HEK293 (cell line): ENCODE results near the gene CYB5B.

ENCODE experiments used
- CTCF ChIA-PET: fragments of 350-600 bp; formaldehyde crosslinking; extraction: SDS; loops from one replicate; lab custom pipeline; 2021; ENCODE audit warnings: antibody characterized with exemption; lab: Yijun Ruan, JAX
- POLR2A ChIA-PET: fragments of 300-600 bp; formaldehyde crosslinking; extraction: SDS; loops from one replicate; lab custom pipeline; 2020; ENCODE audit warnings: antibody characterized with exemption, inconsistent platforms; lab: Yijun Ruan, JAX
- H3K27ac ChIP-seq: fragments of 200-500 bp; sonication (Bioruptor generic); 2 replicates; pipeline ENCODE4 v1.5.1; 2014; ENCODE audit warnings: low read depth, low read length, control low read depth, inconsistent platforms; ENCODE audit errors: extremely low read depth
- H3K36me3 ChIP-seq, 2 experiments: fragments of 200-500 bp in 1 of 2; sonication (Bioruptor generic) in 1 of 2; 1 replicate in 1 of 2; 2 replicates in 1 of 2; pipeline ENCODE4 v1.5.1; 2014 to 2017; ENCODE audit warnings: inconsistent platforms in 2 of 2, low read length in 2 of 2; ENCODE audit not compliant: control insufficient read depth in 2 of 2, insufficient read depth in 1 of 2
- H3K4me1 ChIP-seq: fragments of 200-500 bp; sonication (Bioruptor generic); 2 replicates; pipeline ENCODE4 v1.5.1; 2014; ENCODE audit warnings: mild to moderate bottlenecking, low read length, inconsistent platforms; ENCODE audit not compliant: control insufficient read depth, insufficient read depth
- H3K4me3 ChIP-seq: 2 replicates; pipeline ENCODE4 v1.5.1; 2011; ENCODE audit warnings: low read depth, mild to moderate bottlenecking, control low read depth, low read length, moderate library complexity
- H3K9me3 ChIP-seq: fragments of 200-500 bp; sonication (Bioruptor generic); 2 replicates; pipeline ENCODE4 v1.5.1; 2014; ENCODE audit warnings: low read depth, low read length, inconsistent platforms; ENCODE audit not compliant: control insufficient read depth, insufficient read depth
- BCL11A ChIP-seq: fragments of 450-650 bp; formaldehyde crosslinking; IDR thresholded peaks from 2 replicates; pipeline ENCODE4 v1.5.1; 2016; ENCODE audit warnings: low read depth, missing biosample characterization, missing genetic modification characterization
- REPIN1 ChIP-seq: fragments of 450-650 bp; formaldehyde crosslinking; IDR thresholded peaks from 2 replicates; pipeline ENCODE4 v1.5.1; 2017; ENCODE audit warnings: missing biosample characterization, missing genetic modification characterization, low read depth
- SCRT2 ChIP-seq: fragments of 450-650 bp; formaldehyde crosslinking; IDR thresholded peaks from 2 replicates; pipeline ENCODE4 v1.5.1; 2016; ENCODE audit warnings: missing biosample characterization, missing genetic modification characterization
- SP2 ChIP-seq: fragments of 450-650 bp; formaldehyde crosslinking; IDR thresholded peaks from 2 replicates; pipeline ENCODE4 v1.5.1; 2016; ENCODE audit warnings: missing biosample characterization, missing genetic modification characterization
- TRIM28 ChIP-seq: IDR thresholded peaks from 2 replicates; pipeline ENCODE4 v1.6.1; 2011; ENCODE audit warnings: low read length, control low read depth, borderline replicate concordance
- ZBTB17 ChIP-seq: fragments of 450-650 bp; formaldehyde crosslinking; IDR thresholded peaks from 2 replicates; pipeline ENCODE4 v1.5.1; 2016; ENCODE audit warnings: missing biosample characterization, missing genetic modification characterization
- ZNF112 ChIP-seq: fragments of 450-650 bp; formaldehyde crosslinking; IDR thresholded peaks from 2 replicates; pipeline ENCODE4 v1.5.0; 2017; ENCODE audit warnings: missing biosample characterization, missing genetic modification characterization
- ZNF2 ChIP-seq: fragments of 450-650 bp; formaldehyde crosslinking; IDR thresholded peaks from 2 replicates; pipeline ENCODE4 v1.5.1; 2016; ENCODE audit warnings: missing biosample characterization, missing genetic modification characterization
- ZNF223 ChIP-seq: fragments of 450-650 bp; formaldehyde crosslinking; IDR thresholded peaks from 2 replicates; pipeline ENCODE4 v1.5.1; 2016; ENCODE audit warnings: missing biosample characterization, missing genetic modification characterization
- ZNF266 ChIP-seq: fragments of 450-650 bp; formaldehyde crosslinking; IDR thresholded peaks from 2 replicates; pipeline ENCODE4 v1.5.1; 2016; ENCODE audit warnings: missing biosample characterization, missing genetic modification characterization, low read depth
- ZNF274 ChIP-seq, 2 experiments: fragments of 200-500 bp in 1 of 2; fragments of 450-650 bp in 1 of 2; sonication (Bioruptor generic) in 1 of 2; formaldehyde crosslinking in 1 of 2; IDR thresholded peaks; 2 replicates each; pipeline versions ENCODE4 v1.5.1 to v1.6.1; 2014 to 2016; ENCODE audit warnings: borderline replicate concordance in 1 of 2, inconsistent platforms in 1 of 2, low read length in 1 of 2, missing biosample characterization in 1 of 2, missing genetic modification characterization in 1 of 2
- ZNF433 ChIP-seq: fragments of 450-650 bp; formaldehyde crosslinking; IDR thresholded peaks from 2 replicates; pipeline ENCODE4 v1.5.1; 2016; ENCODE audit warnings: missing biosample characterization, missing genetic modification characterization, low read depth
- ZNF600 ChIP-seq: fragments of 450-650 bp; formaldehyde crosslinking; IDR thresholded peaks from 2 replicates; pipeline ENCODE4 v1.5.1; 2016; ENCODE audit warnings: missing biosample characterization, missing genetic modification characterization
- ZNF654 ChIP-seq: fragments of 450-650 bp; formaldehyde crosslinking; IDR thresholded peaks from 2 replicates; pipeline ENCODE4 v1.5.1; 2016; ENCODE audit warnings: low read depth, missing biosample characterization, missing genetic modification characterization
- ZNF830 ChIP-seq: fragments of 450-650 bp; IDR thresholded peaks from 2 replicates; pipeline ENCODE4 v1.5.0; 2018; ENCODE audit warnings: missing biosample characterization, missing genetic modification characterization, low read depth, mild to moderate bottlenecking, moderate library complexity
- ZXDB ChIP-seq: fragments of 450-650 bp; formaldehyde crosslinking; IDR thresholded peaks from 2 replicates; pipeline ENCODE4 v1.5.1; 2016; ENCODE audit warnings: missing biosample characterization, missing genetic modification characterization
- TF ChIP-seq, protein P1 (sequence below): fragments of 450-650 bp; IDR thresholded peaks from 2 replicates; pipeline ENCODE4 v1.5.1; 2018; ENCODE audit warnings: missing biosample characterization, mild to moderate bottlenecking, missing genetic modification characterization
- TF ChIP-seq, protein P2 (sequence below): fragments of 450-650 bp; IDR thresholded peaks from 2 replicates; pipeline ENCODE4 v1.5.1; 2018; ENCODE audit warnings: missing biosample characterization, missing genetic modification characterization
- TF ChIP-seq, protein P3 (sequence below): sonication (generic); formaldehyde crosslinking; IDR thresholded peaks from 2 replicates; pipeline ENCODE4 v1.8.1; 2022; ENCODE audit warnings: mild to moderate bottlenecking, moderate library complexity, missing genetic modification reagents
- TF ChIP-seq, protein P4 (sequence below): fragments of 450-650 bp; formaldehyde crosslinking; IDR thresholded peaks from 2 replicates; pipeline ENCODE4 v1.5.1; 2016; ENCODE audit warnings: missing biosample characterization, missing genetic modification characterization, low read depth

Gene CYB5B

DNA sequence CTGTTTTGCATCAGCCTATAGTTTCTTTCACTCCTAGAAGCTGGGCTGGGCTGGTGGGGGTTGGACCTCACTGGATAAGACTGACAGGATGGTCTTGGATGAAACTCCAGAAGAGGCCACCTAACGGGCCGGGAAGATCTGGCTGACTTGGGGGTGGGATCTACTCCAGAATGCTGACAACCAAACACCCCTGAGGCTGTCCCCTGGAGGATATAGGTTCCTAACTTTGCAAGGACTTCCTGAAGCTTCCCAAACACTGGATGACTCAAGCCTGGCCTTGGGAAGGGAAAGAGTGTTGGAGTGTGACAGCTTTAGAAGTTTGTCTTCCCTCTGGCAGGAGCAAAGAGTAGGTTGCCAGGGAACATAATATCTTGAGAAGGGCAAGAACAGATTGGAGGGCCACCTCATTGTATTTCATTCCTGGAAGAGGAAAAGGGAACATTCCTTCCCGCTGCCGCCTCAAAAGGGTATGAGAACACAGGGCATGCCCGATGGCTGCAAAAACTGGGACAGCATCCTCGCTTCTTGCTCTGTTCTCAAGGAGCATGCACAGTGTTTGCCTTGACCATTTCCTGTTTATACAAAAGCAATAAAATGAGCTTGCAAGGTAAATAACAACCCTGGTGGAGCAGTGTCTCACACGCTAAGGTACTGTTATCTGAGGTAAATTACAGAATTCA is 6.8 kb upstream of the CYB5B start (continued):
- TF ChIP-seq, protein P1, sequence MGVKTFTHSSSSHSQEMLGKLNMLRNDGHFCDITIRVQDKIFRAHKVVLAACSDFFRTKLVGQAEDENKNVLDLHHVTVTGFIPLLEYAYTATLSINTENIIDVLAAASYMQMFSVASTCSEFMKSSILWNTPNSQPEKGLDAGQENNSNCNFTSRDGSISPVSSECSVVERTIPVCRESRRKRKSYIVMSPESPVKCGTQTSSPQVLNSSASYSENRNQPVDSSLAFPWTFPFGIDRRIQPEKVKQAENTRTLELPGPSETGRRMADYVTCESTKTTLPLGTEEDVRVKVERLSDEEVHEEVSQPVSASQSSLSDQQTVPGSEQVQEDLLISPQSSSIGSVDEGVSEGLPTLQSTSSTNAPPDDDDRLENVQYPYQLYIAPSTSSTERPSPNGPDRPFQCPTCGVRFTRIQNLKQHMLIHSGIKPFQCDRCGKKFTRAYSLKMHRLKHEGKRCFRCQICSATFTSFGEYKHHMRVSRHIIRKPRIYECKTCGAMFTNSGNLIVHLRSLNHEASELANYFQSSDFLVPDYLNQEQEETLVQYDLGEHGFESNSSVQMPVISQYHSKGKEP (tag by site-specific recombination): 0 out of 2 replicates have a peak, but pooled peaks have one; percentile 14
- TF ChIP-seq ZNF433 (tag by site-specific recombination) (no peak), ZNF600 (no peak), ZNF223 (no peak), ZXDB (tag by site-specific recombination) (0 out of 2 replicates have a peak, but pooled peaks have one; percentile 15), ZBTB17 (peak; percentile 40; the same call in 1 of the 2 replicates), SP2 (peak; percentile 43), REPIN1 (no peak), ZNF830 (no peak), ZNF112 (tag by site-specific recombination) (no peak), ZNF266 (tag by site-specific recombination) (no peak), TRIM28 (0 out of 2 replicates have a peak, but pooled peaks have one; percentile 24)
- TF ChIP-seq, all 188 proteins: peak for 8

DNA sequence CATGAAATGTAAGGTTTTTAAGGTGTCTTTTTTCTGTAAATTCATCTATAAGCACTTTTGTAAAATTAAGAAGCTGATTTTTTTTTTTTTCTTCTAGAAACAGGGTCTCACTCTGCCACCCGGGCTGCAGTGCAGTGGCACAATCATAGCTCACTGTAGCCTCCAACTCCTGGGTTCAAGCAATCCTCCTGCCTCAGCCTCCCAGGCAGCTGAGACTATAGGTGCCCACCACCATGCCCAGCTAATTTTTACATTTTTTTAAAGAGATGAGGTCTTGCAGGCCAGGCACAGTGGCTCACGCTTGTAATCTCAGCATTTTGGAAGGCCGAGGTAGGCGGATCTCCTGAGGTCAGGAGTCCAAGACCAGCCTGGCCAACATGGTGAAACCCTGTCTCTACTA is 4.5 kb upstream of the CYB5B start:
- Histone ChIP-seq H3K4me3 (no peak overlapping the region), H3K27ac (no peak overlapping the region), H3K9me3 (no peaks in the 10 kb centered on the region), H3K4me1 (peaks cover 7% of the 10 kb centered on the region; the same call in 1 of the 2 replicates), H3K36me3 (no peaks in the 10 kb centered on the region)
- CTCF ChIA-PET: interaction anchor here (1.3 kb wide), 1 partner anchor 10 kb away, joined by 3 read pairs; no protein-coding TSS in a partner anchor
- TF ChIP-seq TRIM28 (no peak), ZNF2 (no peak)
- POLR2A ChIA-PET: no interaction called here

DNA sequence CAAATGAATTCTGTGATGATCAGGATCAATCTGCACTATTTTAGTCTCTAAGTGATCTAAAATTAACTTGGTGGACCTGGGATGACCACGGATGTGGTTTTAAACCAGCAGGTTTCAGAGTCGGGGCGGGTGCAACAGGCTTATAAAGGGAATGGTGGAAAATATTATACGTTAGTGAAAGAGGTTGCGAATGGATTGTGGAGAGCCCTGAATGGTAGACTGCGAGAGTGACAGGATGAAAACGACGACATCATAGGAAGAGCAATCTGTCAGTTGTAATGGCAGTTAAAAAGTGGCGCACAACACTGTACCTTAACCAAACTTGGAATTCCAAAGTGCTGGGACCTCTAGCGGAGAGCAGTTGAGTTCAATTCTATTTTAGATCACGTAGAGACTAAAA is 1.2 kb upstream of the CYB5B start:
- Histone ChIP-seq H3K4me3 (no peak overlapping the region), H3K36me3 (peaks cover 17% of the 10 kb centered on the region in 2 experiments; a peak in 2 of 3 replicates), H3K4me1 (peaks cover 2% of the 10 kb centered on the region; the same call in 1 of the 2 replicates), H3K27ac (no peak overlapping the region), H3K9me3 (no peaks in the 10 kb centered on the region)
- ChIA-PET CTCF (interaction anchor here (0.8 kb wide), 1 partner anchor 31 kb away, joined by 4 read pairs; no protein-coding TSS in a partner anchor), POLR2A (interaction anchor here (0.7 kb wide), 1 partner anchor 141 kb away, joined by 6 read pairs; no protein-coding TSS in a partner anchor)
- TF ChIP-seq, protein P2, sequence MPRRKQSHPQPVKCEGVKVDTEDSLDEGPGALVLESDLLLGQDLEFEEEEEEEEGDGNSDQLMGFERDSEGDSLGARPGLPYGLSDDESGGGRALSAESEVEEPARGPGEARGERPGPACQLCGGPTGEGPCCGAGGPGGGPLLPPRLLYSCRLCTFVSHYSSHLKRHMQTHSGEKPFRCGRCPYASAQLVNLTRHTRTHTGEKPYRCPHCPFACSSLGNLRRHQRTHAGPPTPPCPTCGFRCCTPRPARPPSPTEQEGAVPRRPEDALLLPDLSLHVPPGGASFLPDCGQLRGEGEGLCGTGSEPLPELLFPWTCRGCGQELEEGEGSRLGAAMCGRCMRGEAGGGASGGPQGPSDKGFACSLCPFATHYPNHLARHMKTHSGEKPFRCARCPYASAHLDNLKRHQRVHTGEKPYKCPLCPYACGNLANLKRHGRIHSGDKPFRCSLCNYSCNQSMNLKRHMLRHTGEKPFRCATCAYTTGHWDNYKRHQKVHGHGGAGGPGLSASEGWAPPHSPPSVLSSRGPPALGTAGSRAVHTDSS (tag by site-specific recombination): no peak
- TF ChIP-seq SCRT2 (tag by site-specific recombination) (peak; percentile 51; the same call in 1 of the 2 replicates), ZNF112 (tag by site-specific recombination) (no peak), ZNF2 (no peak), ZNF274 (IDR thresholded peaks at IDR 0.05; ENCODE audit: low read length) (no peak), ZNF274 (tag by site-specific recombination; IDR thresholded peaks at IDR 0.05; ENCODE audit: borderline replicate concordance) (no peak), BCL11A (no peak), ZNF654 (tag by site-specific recombination) (no peak)
- TF ChIP-seq, protein P3, sequence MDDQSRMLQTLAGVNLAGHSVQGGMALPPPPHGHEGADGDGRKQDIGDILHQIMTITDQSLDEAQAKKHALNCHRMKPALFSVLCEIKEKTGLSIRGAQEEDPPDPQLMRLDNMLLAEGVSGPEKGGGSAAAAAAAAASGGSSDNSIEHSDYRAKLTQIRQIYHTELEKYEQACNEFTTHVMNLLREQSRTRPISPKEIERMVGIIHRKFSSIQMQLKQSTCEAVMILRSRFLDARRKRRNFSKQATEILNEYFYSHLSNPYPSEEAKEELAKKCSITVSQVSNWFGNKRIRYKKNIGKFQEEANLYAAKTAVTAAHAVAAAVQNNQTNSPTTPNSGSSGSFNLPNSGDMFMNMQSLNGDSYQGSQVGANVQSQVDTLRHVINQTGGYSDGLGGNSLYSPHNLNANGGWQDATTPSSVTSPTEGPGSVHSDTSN (CRISPR knock-in tag): no peak
- TF ChIP-seq, protein P4, sequence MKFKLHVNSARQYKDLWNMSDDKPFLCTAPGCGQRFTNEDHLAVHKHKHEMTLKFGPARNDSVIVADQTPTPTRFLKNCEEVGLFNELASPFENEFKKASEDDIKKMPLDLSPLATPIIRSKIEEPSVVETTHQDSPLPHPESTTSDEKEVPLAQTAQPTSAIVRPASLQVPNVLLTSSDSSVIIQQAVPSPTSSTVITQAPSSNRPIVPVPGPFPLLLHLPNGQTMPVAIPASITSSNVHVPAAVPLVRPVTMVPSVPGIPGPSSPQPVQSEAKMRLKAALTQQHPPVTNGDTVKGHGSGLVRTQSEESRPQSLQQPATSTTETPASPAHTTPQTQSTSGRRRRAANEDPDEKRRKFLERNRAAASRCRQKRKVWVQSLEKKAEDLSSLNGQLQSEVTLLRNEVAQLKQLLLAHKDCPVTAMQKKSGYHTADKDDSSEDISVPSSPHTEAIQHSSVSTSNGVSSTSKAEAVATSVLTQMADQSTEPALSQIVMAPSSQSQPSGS (tag by site-specific recombination): 0 out of 2 replicates have a peak, but pooled peaks have one; percentile 32
